Vagina (tissue), 2 donors: ENCODE data around the gene CDH3.

Experiments
- CTCF ChIP-seq, 3 experiments: fragments of 450-650 bp in 2 of 3; fragments of 200-600 bp in 1 of 3; sonication (generic) in 1 of 3; IDR thresholded peaks; one replicate each; pipeline ENCODE4 v1.5.1; 2017 to 2019; ENCODE audit warnings: antibody characterized with exemption in 3 of 3, mild to moderate bottlenecking in 2 of 3, moderate library complexity in 2 of 3
- POLR2A ChIP-seq, 2 donors: fragments of 450-650 bp; IDR thresholded peaks; one replicate each; pipeline ENCODE4 v1.6.1; 2017; ENCODE audit warnings: antibody characterized with exemption in 2 of 2, mild to moderate bottlenecking in 2 of 2, moderate library complexity in 2 of 2
- POLR2AphosphoS5 ChIP-seq, 2 donors: sonication (generic); formaldehyde crosslinking; IDR thresholded peaks; one replicate each; pipeline ENCODE4 v1.9.0; 2017; ENCODE audit warnings: antibody characterized with exemption in 2 of 2, mild to moderate bottlenecking in 2 of 2, low read depth in 1 of 2; ENCODE audit not compliant: insufficient read depth in 1 of 2

DNA sequence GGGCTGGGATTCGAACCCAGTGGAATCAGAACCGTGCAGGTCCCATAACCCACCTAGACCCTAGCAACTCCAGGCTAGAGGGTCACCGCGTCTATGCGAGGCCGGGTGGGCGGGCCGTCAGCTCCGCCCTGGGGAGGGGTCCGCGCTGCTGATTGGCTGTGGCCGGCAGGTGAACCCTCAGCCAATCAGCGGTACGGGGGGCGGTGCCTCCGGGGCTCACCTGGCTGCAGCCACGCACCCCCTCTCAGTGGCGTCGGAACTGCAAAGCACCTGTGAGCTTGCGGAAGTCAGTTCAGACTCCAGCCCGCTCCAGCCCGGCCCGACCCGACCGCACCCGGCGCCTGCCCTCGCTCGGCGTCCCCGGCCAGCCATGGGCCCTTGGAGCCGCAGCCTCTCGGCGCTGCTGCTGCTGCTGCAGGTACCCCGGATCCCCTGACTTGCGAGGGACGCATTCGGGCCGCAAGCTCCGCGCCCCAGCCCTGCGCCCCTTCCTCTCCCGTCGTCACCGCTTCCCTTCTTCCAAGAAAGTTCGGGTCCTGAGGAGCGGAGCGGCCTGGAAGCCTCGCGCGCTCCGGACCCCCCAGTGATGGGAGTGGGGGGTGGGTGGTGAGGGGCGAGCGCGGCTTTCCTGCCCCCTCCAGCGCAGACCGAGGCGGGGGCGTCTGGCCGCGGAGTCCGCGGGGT, 92.1 kb downstream of the CDH3 start, which contains the start of gene CDH1:
- no peak for TF ChIP-seq CTCF (IDR thresholded peaks at IDR 0.05)
- peak in 1 of 2 donors; percentile 61 for TF ChIP-seq POLR2AphosphoS5 (IDR thresholded peaks at IDR 0.05; ENCODE audit: insufficient read depth in 1 of 2, low read depth in 1 of 2)
- TF ChIP-seq POLR2A (IDR thresholded peaks at IDR 0.05) = peak in 1 of 2 donors; percentile 26
